Measurements from ENCODE around the gene SEMA5A. TPM values are rescaled to one million over a fixed set of nuclear protein-coding genes. Genes with fewer than 3 reads are reported as not detected.

The SEMA5A gene
- polyA plus RNA-seq, 1 donor (not counting 4 experiments of a cell fraction or from before 2014, with no cell fraction given): 0.16 TPM

- Histone ChIP-seq H3K4me3 (ENCODE audit: control insufficient read depth in 2 of 3, extremely low read depth in 1 of 3, insufficient read depth in 2 of 3, low read depth in 1 of 3, low read length in 3 of 3) (no peak overlapping the region), H3K4me2 (ENCODE audit: control insufficient read depth, extremely low read depth, insufficient read depth, low read depth, low read length) (no peak overlapping the region), H3K9me3 (ENCODE audit: control insufficient read depth, low read depth, low read length) (no peaks in the 10 kb centered on the region), H3K4me1 (ENCODE audit: control insufficient read depth, extremely low read depth, insufficient read depth, low read length) (peaks cover 45% of the 10 kb centered on the region), H4K20me1 (ENCODE audit: control insufficient read depth, extremely low read depth, insufficient read depth, low read length) (no peaks in the 10 kb centered on the region), H2AFZ (ENCODE audit: control insufficient read depth, low read length) (no peak overlapping the region), H3K27me3 (ENCODE audit: control insufficient read depth, extremely low read depth, insufficient read depth, low read length) (no peaks in the 10 kb centered on the region), H3K9ac (ENCODE audit: control insufficient read depth, extremely low read depth, insufficient read depth, low read length) (no peak overlapping the region), H3K9me1 (ENCODE audit: control insufficient read depth, extremely low read depth, insufficient read depth, low read length) (no peaks in the 10 kb centered on the region), H3K27ac (ENCODE audit: control insufficient read depth, insufficient read depth, low read length) (peak overlapping the region; percentile 10), H3K36me3 (ENCODE audit: control insufficient read depth in 2 of 2, extremely low read depth in 1 of 2, insufficient read depth in 2 of 2, low read length in 2 of 2) (no peaks in the 10 kb centered on the region), H3K79me2 (ENCODE audit: control insufficient read depth, insufficient read depth, low read length) (no peaks in the 10 kb centered on the region)
- dilution Hi-C loops (cut with MboI; ENCODE audit: extremely low pct_ligation_motif_present, low sequenced_read_pairs): no loop called here
- FAIRE-seq (peak; percentile 79), DNase-seq (ENCODE audit: low read depth, low spot score) (no peak)
- TF ChIP-seq CTCF (optimal IDR thresholded peaks at IDR 0.05 in 1 of 3, IDR thresholded peaks at IDR 0.05 in 1 of 3, conservative IDR thresholded peaks at IDR 0.05 in 1 of 3; ENCODE audit: extremely low read depth in 1 of 3, insufficient read depth in 2 of 3, low read length in 3 of 3) (no peak), EZH2 (IDR thresholded peaks at IDR 0.05; ENCODE audit: low read length) (no peak)
These were observed 489.8 kb downstream of the SEMA5A start for GRCh38 chr5:9056046-9056445.

DNA sequence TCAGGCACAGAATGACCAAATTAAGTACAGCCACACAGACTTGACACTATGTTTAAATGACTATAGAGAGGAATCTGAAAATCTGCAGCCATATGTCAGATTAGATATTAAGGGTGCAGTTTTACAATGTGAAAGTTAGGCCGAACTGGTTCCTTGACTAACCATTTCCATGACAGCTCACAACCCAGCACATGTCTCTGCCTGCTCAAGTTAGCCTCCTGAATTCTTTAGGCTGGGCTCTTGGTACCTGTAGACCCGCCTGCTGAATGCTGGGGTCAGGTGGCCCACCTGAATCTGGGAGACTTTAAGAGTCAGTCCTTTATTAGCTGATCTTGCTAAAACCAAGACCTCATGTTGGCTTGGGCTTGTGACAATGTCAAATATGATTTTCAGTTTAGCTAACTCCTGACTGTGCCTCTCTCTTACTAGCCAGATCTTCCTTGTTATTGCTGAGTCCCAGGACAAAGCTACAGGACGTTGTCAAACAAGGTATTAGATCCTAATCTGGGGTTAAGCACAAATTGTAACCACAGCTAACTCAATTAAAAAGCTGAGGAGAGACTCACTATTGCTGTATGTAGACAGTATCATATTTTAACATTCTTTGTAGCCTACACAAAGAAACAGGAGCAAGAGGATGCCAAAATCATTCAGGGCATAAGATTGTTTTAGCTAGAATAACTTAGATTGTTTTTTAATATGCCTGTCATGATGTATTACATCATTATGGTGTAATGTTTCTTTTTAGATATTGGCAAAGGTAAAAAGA, 490.9 kb downstream of the SEMA5A start:
- Histone ChIP-seq H3K9me1 (ENCODE audit: control insufficient read depth, extremely low read depth, insufficient read depth, low read length) (no peaks in the 10 kb centered on the region), H3K9me3 (ENCODE audit: control insufficient read depth, low read depth, low read length) (no peaks in the 10 kb centered on the region), H2AFZ (ENCODE audit: control insufficient read depth, low read length) (peak overlapping the region; percentile 68), H3K4me2 (ENCODE audit: control insufficient read depth, extremely low read depth, insufficient read depth, low read depth, low read length) (peak overlapping the region; percentile 31), H3K27me3 (ENCODE audit: control insufficient read depth, extremely low read depth, insufficient read depth, low read length) (no peaks in the 10 kb centered on the region), H3K9ac (ENCODE audit: control insufficient read depth, extremely low read depth, insufficient read depth, low read length) (no peak overlapping the region), H3K4me3 (ENCODE audit: control insufficient read depth in 2 of 3, extremely low read depth in 1 of 3, insufficient read depth in 2 of 3, low read depth in 1 of 3, low read length in 3 of 3) (peak overlapping the region in 1 of 3 experiments; percentile 20), H3K4me1 (ENCODE audit: control insufficient read depth, extremely low read depth, insufficient read depth, low read length) (peaks cover 40% of the 10 kb centered on the region), H3K27ac (ENCODE audit: control insufficient read depth, insufficient read depth, low read length) (peak overlapping the region; percentile 58), H3K79me2 (ENCODE audit: control insufficient read depth, insufficient read depth, low read length) (no peaks in the 10 kb centered on the region), H4K20me1 (ENCODE audit: control insufficient read depth, extremely low read depth, insufficient read depth, low read length) (no peaks in the 10 kb centered on the region), H3K36me3 (ENCODE audit: control insufficient read depth in 2 of 2, extremely low read depth in 1 of 2, insufficient read depth in 2 of 2, low read length in 2 of 2) (no peaks in the 10 kb centered on the region)
- FAIRE-seq (peak; percentile 84), DNase-seq (ENCODE audit: low read depth, low spot score) (no peak)
- TF ChIP-seq EZH2 (IDR thresholded peaks at IDR 0.05; ENCODE audit: low read length): no peak
- TF ChIP-seq CTCF (optimal IDR thresholded peaks at IDR 0.05 in 1 of 3, IDR thresholded peaks at IDR 0.05 in 1 of 3, conservative IDR thresholded peaks at IDR 0.05 in 1 of 3; ENCODE audit: extremely low read depth in 1 of 3, insufficient read depth in 2 of 3, low read length in 3 of 3): no peak
- dilution Hi-C loops (cut with MboI; ENCODE audit: extremely low pct_ligation_motif_present, low sequenced_read_pairs): no loop called here

All from keratinocyte (primary cell).